Sigmoid colon (tissue), 4 donors: ENCODE data around the gene PSMA6.

Experiments
- CTCF ChIP-seq, 4 experiments: fragments of 450-650 bp in 3 of 4; fragments of 200-600 bp in 1 of 4; IDR thresholded peaks; one replicate each; pipeline ENCODE4 v1.5.1; 2016 to 2019; ENCODE audit warnings: antibody characterized with exemption in 4 of 4, mild to moderate bottlenecking in 3 of 4, moderate library complexity in 2 of 4
- EP300 ChIP-seq, 4 donors: sonication (generic); formaldehyde crosslinking; IDR thresholded peaks; one replicate each; pipeline ENCODE4 v1.6.1; 2017; ENCODE audit warnings: antibody characterized with exemption in 4 of 4
- POLR2A ChIP-seq, 2 donors: fragments of 450-650 bp; IDR thresholded peaks; one replicate each; pipeline ENCODE4 v1.6.1; 2016; ENCODE audit warnings: antibody characterized with exemption in 2 of 2, mild to moderate bottlenecking in 2 of 2, moderate library complexity in 2 of 2

GRCh38 chr14:35281341-35281740 is 10.8 kb upstream of the PSMA6 start:
- TF ChIP-seq CTCF (IDR thresholded peaks at IDR 0.05) (no peak), POLR2A (IDR thresholded peaks at IDR 0.05) (no peak), EP300 (IDR thresholded peaks at IDR 0.05) (no peak)
